ENCODE data around the gene PKD2. TPM values are rescaled to one million over a fixed set of nuclear protein-coding genes. Genes with fewer than 3 reads are reported as not detected.
"Not testable (repeated sequence)": the region's sequence is repeated elsewhere in the genome, so short reads cannot be mapped to it uniquely, and the experiment has no call there.

Gene PKD2
- total RNA-seq, 1 donor, result 161 TPM

- TF ChIP-seq, protein P1, sequence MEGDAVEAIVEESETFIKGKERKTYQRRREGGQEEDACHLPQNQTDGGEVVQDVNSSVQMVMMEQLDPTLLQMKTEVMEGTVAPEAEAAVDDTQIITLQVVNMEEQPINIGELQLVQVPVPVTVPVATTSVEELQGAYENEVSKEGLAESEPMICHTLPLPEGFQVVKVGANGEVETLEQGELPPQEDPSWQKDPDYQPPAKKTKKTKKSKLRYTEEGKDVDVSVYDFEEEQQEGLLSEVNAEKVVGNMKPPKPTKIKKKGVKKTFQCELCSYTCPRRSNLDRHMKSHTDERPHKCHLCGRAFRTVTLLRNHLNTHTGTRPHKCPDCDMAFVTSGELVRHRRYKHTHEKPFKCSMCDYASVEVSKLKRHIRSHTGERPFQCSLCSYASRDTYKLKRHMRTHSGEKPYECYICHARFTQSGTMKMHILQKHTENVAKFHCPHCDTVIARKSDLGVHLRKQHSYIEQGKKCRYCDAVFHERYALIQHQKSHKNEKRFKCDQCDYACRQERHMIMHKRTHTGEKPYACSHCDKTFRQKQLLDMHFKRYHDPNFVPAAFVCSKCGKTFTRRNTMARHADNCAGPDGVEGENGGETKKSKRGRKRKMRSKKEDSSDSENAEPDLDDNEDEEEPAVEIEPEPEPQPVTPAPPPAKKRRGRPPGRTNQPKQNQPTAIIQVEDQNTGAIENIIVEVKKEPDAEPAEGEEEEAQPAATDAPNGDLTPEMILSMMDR (IDR thresholded peaks at IDR 0.05; ENCODE audit: insufficient read depth, low read depth, low read length), result no peak
- H3K4me3 ChIP-seq (ENCODE audit: low read depth, low read length), result peak overlapping the region; percentile 6
- peak; percentile 70 for DNase-seq (ENCODE audit: low read depth)
Observed at GRCh38 chr4:88018466-88018865, 11.0 kb downstream of the PKD2 start.

DNA sequence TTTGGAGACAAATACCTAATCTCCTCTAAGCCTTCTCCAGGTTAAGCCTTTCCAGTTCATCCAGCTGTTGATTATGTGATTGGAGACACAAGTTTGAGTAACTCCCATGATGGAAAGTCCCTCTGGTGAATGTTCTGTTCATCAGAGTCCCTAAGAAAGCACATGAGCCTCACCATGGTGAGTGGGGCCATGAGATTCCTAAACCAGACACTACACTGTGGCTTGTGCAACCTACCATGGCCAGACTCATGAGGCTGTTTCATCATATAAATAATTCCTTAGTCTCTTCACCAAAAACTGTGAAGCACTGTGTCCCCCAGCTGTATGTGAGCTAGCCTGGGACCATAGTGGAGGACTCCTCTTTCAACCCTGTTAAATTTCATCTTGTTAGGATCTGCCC is 14.4 kb downstream of the PKD2 start:
- TF ChIP-seq, protein P1 (IDR thresholded peaks at IDR 0.05; ENCODE audit: insufficient read depth, low read depth, low read length), result no peak
- DNase-seq (ENCODE audit: low read depth), result peak; percentile 88
- no peak overlapping the region for H3K4me3 ChIP-seq (ENCODE audit: low read depth, low read length)

- DNase-seq (ENCODE audit: low read depth), result peak; percentile 83
- TF ChIP-seq, protein P1 (IDR thresholded peaks at IDR 0.05; ENCODE audit: insufficient read depth, low read depth, low read length), result no peak
- H3K4me3 ChIP-seq (ENCODE audit: low read depth, low read length), result no peak overlapping the region
Observed at GRCh38 chr4:88022289-88022688, 14.9 kb downstream of the PKD2 start.

GRCh38 chr4:88025868-88026661 is 18.6 kb downstream of the PKD2 start:
- not testable (repeated sequence) for DNase-seq (ENCODE audit: low read depth)

GRCh38 chr4:88027611-88028608 is 20.5 kb downstream of the PKD2 start:
- H3K4me3 ChIP-seq (ENCODE audit: low read depth, low read length), result no peak overlapping the region
- TF ChIP-seq, protein P1 (IDR thresholded peaks at IDR 0.05; ENCODE audit: insufficient read depth, low read depth, low read length), result no peak
- peak; percentile 99 for DNase-seq (ENCODE audit: low read depth)

More at GRCh38 chr4:88025868-88026661, 18.6 kb downstream of the PKD2 start:
- H3K4me3 ChIP-seq (ENCODE audit: low read depth, low read length), result not testable (repeated sequence)

GRCh38 chr4:88028946-88029345 is 21.5 kb downstream of the PKD2 start:
- TF ChIP-seq, protein P1 (IDR thresholded peaks at IDR 0.05; ENCODE audit: insufficient read depth, low read depth, low read length), result no peak
- no peak overlapping the region for H3K4me3 ChIP-seq (ENCODE audit: low read depth, low read length)
- DNase-seq (ENCODE audit: low read depth), result no peak

- TF ChIP-seq, protein P1 (IDR thresholded peaks at IDR 0.05; ENCODE audit: insufficient read depth, low read depth, low read length), result no peak
- DNase-seq (ENCODE audit: low read depth), result no peak
- H3K4me3 ChIP-seq (ENCODE audit: low read depth, low read length), result no peak overlapping the region
Observed at GRCh38 chr4:88029556-88029955, 22.1 kb downstream of the PKD2 start.

Measured in fibroblast of villous mesenchyme (primary cell).